Stimulated activated CD8-positive, alpha-beta memory T cell treated with anti-CD3 and anti-CD28 coated beads, Interleukin-4, amount 100 ng/mL, for 4 hours (primary cell): ENCODE results near the gene KLHL42.
A peak's percentile ranks its signal among the peaks of the same experiment; 100 is the strongest.
"Not testable (repeated sequence)": the region's sequence is repeated elsewhere in the genome, so short reads cannot be mapped to it uniquely, and the experiment has no call there.

Source experiments
- DNase-seq, 2 donors: peaks; one replicate each; pipeline ENCODE4 v3.0.0-alpha.2; 2020; ENCODE audit warnings: low read depth in 2 of 2, low spot score in 1 of 2

KLHL42 gene

GRCh38 chr12:27814851-27815591 lies 35.0 kb downstream of the KLHL42 start:
- DNase-seq = no peak

GRCh38 chr12:27817766-27818165 lies 37.7 kb downstream of the KLHL42 start:
- no peak for DNase-seq

- no peak for DNase-seq
Observed at GRCh38 chr12:27818401-27818918, 38.4 kb downstream of the KLHL42 start.

DNA sequence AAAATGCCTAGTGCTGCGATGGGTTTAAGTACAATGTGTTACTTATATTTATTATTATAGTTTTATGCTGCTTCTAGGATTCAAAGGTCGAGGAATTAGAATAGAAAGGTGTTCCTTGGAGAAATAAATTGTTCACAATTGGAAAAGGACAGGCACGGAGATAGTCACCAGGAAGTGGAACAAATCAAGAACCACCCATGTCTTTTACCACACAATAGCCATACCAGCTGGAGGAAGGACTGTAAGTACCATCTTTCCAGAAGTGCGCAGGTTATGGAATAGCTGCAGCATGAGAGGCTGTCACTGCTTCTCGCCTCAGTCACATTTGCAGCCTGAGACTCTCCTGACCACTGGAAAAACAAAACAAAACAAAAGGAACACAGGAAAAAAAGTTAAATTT lies 40.5 kb downstream of the KLHL42 start:
- DNase-seq = no peak

DNA sequence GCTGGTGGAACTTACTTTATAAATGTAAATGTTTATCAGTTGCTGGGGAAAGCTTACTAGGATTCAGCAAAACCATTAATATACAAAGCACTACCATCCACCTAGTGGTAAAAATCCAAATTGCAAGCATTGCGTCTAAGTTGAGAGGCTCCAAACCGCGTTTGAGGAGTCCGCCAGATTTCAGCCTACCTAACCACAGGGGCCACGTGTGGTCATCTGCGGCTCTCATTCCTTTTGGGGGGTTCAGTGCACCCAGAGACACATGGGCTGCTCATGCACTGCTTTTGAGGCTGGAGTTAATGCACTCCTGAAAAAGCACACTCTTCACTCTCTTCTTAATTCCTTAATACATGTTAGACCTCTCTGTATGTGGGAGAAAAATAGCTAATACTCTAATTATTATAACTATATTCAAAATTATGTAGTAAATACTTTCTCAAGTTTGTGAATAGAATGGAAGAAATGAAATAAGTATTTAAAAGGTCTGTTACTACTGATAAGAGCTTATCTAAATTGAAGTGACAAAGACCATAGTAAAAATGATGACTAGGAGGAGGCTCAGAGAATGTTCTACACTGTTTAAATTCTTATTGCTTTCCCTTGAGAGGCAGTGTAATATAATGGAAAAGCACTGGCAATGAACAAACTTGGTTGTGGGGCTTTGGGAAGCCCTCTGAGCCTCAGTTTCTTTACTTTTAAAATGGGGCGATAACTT lies 41.4 kb downstream of the KLHL42 start:
- no peak for DNase-seq

GRCh38 chr12:27822076-27822712 lies 42.2 kb downstream of the KLHL42 start:
- peak; percentile 21 to 38 for DNase-seq

DNA sequence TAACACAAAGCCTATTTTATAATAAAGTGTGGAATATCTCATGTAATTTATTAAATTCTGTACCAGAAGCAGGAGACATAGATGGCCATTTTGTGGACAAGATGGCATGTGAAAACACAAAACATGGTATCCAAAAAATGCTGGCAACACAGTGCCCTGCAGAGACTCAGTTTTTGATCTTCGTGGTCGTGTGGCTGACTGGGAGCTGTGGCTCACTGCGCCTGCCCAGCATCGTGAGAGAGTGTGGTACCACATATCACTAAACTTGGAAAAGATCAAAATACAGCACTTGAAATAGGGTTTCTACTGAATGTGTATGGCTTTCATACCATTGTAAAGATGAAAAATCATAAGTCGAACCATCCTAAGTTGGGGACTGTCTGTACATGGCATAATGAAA lies 43.0 kb downstream of the KLHL42 start:
- DNase-seq = no peak

- DNase-seq = no peak
Observed at GRCh38 chr12:27824126-27824842, 44.3 kb downstream of the KLHL42 start.

- DNase-seq = no peak
Observed at GRCh38 chr12:27826076-27826475, 46.0 kb downstream of the KLHL42 start.

- DNase-seq = no peak
Observed at GRCh38 chr12:27828196-27828595, 48.2 kb downstream of the KLHL42 start.

DNA sequence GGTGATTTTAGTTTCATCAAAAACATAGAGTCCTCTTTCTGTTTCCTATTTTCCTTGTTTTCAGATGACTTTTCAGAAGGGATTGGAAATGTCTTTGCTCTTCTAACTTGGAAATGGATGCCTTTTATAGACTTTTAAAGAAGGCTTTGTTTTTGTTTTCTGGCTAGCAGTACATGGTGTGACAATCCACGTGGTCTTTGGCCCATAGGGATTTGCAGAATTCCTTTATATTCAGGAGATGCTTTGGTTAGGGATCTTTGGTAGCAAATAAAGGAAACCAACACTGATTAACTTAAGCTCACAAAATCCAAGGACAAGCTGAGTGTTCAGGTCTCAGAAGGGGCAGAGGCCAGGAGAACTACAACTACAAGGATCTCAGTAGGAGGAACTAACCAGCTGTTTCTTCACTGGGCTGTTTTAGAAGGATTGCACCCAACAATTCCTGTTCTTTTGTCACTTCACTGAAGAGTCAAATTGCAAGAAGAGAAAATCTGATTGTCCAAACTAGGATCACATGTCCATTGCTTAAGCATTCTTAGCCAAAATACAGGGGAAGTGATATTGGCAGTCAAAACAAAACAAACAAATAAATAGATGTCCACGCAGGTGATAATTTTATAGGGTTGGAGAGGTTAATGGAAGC lies 58.6 kb downstream of the KLHL42 start:
- no peak for DNase-seq

- DNase-seq = no peak
Observed at GRCh38 chr12:27840229-27840999, 60.4 kb downstream of the KLHL42 start.

- DNase-seq = no peak
Observed at GRCh38 chr12:27841392-27841882, 61.4 kb downstream of the KLHL42 start.

DNA sequence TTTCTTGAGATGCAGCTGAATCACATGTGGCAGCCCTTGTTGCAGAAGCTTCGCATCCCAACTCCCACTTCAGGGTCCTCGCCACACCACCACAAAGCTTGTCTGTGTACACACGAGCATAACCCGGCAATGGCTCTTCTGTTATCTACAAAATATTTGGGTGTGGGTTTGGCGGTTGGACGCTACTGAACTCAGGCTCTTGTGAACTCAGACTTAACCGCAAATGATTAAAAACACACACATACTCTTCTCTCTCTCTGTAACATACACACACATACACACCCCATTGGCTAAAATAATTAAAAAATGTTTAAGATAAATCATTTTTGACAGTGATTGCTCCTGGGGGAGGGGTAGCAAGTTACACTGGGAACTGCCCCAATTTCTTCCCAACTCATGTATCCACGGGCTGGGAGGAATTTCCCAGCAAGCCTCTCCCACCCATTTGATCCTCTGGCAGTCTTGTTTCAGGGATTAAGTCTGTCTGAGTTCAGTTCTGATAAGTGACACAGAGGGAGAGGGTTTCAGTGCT lies 63.7 kb downstream of the KLHL42 start:
- DNase-seq = no peak

DNA sequence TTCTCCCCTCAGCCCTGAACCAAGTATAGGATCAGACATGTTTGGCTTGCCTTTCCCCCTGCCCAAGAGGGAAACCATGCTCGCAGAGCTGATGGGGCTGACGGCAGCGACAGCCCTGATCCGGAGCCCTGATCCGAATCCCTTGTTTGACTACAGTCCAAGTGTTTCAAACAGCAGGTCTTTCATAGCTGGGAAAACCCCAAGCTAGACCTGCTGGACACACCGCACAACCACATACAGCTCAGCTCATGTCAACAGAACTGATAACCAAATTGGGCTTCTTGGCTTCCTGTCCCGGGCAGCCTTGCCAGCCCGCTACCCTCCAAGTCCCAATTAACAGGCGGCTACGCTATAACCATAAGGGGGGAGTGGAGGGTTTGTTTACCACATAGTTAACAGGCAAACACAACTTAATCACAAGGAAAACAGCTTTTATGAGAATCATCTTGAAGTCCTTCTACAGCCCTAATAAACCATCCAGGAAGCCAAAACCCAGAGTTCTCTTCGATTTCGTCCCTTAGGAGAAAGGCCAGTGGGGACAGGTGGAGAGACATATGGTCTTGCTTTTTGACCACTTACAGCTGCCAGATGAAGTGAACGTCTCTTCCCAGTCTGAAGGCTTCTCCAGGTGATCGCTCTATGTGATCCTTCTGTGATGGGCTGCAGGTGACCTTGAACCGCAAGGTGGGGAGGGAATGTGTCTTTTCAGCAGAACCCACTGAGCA lies 64.5 kb downstream of the KLHL42 start:
- no peak for DNase-seq

DNA sequence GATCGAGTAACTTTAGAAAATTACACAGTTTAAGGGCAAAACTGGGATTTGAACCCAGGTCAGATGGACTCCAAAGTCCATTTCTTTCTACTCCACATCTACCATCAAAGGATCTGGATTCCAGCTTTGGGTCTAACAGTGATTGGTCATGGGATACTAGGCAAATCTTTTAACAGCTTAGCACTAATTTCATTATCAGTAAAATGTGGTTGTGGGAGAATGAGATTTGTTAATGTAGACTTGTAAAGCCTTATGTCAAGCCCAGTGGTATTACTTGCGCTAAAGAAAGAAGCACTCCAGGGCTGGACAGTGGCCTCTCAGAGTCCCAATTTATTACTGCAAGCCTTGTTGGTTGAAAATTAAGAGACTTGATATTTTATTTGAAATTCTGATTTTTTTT lies 65.2 kb downstream of the KLHL42 start:
- DNase-seq = no peak

- DNase-seq = not testable (repeated sequence)
Observed at GRCh38 chr12:27845706-27846105, 65.7 kb downstream of the KLHL42 start.

DNA sequence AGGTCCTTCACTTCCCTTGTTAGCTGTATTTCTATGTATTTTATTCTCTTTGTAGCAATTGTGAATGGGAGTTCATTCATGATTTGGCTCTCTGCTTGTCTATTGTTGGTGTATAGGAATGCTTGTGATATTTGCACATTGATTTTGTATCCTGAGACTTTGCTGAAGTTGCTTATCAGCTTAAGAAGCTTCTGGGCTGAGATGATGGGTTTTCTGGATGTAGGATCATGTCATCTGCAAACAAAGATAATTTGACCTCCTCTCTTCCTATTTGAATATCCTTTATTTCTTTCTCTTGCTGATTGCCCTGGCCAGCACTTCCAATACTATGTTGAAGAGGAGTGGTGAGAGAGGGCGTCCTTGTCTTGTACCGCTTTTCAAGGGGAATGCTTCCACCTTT lies 67.3 kb downstream of the KLHL42 start:
- DNase-seq = not testable (repeated sequence)

- DNase-seq = no peak
Observed at GRCh38 chr12:27851311-27851710, 71.3 kb downstream of the KLHL42 start.
